ENCODE measurements around the gene UPK3A.
"Not testable (repeated sequence)": the region's sequence is repeated elsewhere in the genome, so short reads cannot be mapped to it uniquely, and the experiment has no call there.

Gene UPK3A

DNA sequence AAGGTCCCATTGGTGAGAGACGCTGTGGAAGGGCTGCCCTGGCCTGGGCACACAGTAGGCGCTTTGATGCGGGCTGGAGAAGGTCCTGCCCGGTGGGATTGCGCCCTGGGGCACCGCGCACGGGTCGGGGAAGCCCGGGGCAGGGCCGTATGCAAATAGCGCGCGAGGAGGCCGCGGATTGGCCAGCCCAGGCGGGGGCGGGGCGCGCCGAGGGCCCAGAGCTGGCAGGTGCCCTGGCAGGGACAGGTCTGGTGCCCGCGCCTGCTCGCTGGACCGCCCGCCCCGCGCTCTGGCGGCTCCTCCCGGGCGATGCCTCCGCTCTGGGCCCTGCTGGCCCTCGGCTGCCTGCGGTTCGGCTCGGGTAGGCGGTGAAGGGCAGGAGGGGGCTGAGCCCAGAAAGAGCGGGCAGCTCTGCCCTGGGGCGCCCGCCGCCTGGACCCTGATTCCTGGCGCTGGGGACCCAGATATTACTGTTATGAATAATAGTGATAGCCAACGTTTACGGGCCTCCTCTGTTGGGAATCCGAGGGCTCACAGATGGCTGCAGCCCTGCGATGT, at the start of gene UPK3A:
UPK3A (plus strand) TSS at position 245 of the 558 bp plus-strand sequence; CDS start at position 310, 65 bp downstream.
- no peak for DNase-seq

- no peak for DNase-seq
Measured at GRCh38 chr22:45235101-45235777, 49.5 kb upstream of the UPK3A start.

- DNase-seq = no peak
Measured at GRCh38 chr22:45235851-45236342, 48.9 kb upstream of the UPK3A start.

DNA sequence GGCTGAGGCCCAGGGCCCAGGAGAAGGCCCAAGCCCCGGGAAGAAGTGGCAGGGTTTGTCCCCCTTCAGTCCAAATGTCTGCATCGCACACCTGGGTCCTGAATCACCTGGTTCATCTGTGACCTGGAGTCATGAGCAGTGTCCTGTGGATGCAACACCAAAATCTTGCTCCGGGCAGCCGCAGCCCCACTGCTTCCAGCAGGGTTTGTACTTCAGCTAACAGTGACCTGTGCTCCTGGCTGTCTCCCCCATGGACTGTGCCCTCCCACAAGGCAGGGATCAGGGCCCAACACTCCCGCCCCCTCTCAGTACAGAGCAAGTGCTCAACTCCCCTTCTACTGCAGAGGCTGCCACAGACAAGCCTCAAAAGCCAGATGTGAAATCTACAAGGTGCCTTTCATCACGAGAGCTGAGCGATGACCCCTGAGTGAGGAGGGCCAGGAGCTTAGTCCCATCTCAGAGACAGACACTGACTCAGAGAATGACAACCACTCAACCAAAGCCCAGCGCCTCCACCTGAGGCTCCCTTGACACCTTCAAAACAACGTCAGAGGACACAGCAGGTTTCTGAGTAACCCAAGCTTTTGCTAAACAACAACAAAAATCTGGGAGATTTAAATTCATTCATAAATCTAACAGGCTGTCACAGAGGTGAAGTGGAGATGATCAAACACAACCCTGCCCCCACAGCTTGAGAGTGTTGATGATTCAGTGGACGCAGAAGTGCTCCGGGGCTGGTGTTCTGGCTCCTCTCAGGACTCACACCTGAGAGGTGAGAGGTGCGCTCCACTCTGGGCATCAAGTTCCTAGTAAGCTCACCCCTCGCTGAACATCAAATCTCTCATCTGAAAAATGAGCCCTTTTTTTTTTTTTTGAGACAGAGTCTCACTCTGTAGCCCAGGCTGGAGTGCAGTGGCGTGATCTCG, 47.4 kb upstream of the UPK3A start:
- no peak for DNase-seq

DNA sequence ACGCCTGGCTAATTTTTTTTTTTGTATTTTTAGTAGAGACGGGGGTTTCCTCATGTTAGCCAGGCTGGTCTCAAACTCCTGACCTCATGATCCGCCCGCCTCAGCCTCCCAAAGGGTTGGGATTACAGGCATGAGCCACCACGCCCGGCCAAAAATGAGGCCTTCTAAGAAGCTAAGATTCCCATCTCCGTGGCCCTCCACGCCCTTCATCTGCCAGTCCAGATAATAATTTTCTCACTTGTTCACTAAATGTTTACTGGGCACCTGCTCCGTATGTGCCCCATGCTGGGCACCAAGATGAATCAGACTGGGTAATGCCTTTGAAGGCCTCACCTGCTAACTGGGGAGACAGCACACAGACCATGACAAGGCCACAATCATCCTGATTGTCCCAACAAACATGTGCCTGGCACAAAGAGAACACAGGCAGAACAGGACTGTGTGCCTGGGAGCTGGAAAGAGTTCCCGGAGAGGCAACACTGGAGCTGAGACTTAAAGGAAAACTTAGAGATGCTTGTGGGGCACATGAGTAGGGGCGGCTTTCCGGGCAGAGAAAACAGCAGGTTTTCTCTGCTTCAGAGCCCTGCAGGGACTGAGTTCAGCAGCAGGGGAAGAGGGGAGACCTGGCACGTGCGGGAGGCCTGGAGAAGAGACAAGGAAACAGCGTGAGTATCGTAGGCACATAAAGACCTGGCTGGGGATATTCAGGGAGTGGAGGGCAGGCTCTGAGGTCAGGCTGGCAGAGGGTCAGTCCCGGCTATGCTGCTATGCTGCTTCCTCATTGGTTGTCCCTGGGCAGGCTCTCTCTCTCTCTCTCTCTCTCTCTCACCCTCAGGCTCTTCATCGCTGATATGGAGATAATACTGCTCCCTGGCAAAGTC, 46.4 kb upstream of the UPK3A start:
- no peak for DNase-seq

GRCh38 chr22:45238957-45239680, 45.6 kb upstream of the UPK3A start:
- no peak for DNase-seq

GRCh38 chr22:45239681-45240051, 45.1 kb upstream of the UPK3A start:
- DNase-seq = no peak

- no peak for DNase-seq
Measured at GRCh38 chr22:45240104-45240809, 44.5 kb upstream of the UPK3A start.

GRCh38 chr22:45240810-45241631, 43.7 kb upstream of the UPK3A start, which contains the start of gene KIAA0930:
TSS of gene KIAA0930 (minus strand) at chr22:45240894. CDS start at chr22:45240703, 191 bp downstream.
- no peak for DNase-seq

DNA sequence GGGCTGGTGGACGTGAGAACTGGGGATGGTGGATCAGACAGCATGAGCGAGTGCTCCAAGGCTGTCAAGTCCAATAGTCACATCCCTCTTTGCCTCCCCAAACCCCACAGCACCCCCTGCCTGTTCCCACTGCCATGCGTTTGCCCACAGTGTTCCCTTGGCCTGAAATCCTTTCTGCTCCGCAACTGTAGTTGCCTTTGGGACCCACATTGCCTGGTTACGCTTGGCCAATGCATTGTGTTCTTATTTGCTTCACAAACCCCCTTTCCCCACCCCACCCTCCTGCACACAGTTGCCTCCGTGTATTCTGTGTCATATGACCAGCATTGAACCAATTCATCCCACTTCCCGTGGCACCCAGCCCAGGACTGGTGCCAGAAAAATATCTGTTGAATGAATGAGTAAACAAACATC, 42.0 kb upstream of the UPK3A start:
- no peak for DNase-seq

- DNase-seq = no peak
Measured at GRCh38 chr22:45244916-45245315, 39.8 kb upstream of the UPK3A start.

DNA sequence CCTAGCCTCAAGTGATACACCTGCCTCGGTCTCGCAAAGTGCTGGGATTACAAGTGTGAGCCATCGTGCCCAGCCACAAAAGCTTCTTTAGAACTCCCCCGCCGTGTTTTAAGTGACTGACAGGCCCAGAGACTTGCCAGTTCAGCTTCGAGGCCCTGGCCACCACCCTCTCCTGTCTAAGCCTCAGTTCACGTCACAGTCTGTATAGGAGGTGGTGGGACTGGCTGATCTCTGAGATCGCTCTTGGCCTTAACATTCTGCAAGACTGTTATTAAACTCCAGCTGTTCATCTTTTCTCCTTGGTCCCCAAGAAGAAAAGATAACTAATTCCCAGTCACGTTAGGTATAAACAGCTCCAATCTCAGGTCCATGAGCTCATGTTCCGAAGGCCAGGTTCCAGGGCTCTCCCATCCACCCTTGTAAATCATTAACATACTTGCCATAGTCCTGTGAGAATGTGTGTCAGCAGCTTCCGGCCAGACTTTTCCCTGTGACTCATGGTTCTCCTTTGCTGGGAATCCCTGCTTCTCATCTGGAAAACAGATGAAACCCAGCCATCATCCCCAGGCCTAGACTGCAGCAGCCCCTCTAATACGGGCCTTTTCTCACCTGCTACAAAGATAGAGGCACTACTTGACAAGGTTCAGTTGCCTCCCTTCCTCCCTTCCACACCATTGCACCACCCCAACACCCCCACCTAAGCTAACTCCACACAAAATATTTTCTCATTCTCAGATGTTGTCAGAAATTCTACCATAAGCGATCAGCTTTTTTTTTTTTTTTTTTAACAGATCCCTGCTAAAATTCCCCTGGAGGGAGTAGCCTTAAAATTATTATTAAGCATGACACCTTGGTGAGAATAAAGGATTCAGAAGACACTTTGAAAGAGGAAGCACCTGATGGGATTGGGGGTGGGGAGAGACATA, 38.4 kb upstream of the UPK3A start:
- no peak for DNase-seq

DNA sequence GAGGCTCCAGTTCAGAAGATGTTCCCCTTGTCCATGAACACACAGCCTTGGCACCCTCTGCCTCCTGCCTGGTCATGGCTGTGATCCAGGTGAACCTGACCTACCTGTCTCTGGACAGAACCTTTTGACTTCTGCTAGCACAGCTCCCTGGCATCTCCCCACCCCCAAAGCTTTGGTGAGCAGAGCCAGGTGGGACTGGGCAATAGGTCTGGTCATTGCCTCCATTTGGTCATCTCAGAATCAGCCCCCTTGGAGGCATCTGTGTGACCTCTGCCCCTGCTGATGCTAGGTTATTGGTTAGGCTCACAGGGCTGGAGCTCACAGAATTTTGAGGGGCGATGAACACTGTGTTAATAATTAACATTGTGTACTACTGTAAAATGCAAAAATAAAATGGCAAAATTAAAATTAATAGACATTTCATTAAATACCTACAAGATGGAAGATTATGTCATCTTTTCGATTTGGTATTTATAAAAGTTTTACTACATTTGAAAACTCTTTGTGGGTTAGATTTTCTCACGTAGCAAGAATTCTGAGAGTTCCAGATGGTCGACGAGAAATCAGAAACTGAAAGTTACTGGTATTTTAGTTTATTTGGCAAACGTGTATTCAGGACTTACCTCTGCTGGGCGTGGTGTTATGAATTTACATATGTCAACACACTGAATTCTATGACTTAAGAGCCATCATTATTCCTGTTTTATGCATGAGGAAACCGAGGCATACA, 35.8 kb upstream of the UPK3A start:
- DNase-seq = no peak

- no peak for DNase-seq
Measured at GRCh38 chr22:45251825-45252224, 32.9 kb upstream of the UPK3A start.

GRCh38 chr22:45253039-45253641, 31.6 kb upstream of the UPK3A start:
- DNase-seq = no peak

DNA sequence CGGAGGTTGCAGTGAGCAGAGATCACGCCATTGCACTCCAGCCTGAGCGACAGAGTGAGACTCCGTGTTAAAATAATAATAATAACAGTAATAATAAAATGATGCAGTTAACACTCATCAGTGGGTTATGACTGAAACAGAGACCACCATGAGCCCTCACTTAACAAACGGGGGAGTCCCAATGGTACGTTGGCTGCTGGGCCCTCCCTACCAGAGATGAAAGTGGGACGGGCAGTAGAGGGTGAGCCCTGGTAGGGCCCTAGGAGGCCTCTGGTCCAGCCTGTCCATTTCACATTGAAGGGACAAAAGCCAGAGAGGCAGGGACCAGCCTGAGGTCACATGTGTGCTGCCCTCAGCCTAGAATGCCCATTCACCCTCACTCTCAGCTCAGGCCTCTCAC, 30.4 kb upstream of the UPK3A start:
- no peak for DNase-seq

DNA sequence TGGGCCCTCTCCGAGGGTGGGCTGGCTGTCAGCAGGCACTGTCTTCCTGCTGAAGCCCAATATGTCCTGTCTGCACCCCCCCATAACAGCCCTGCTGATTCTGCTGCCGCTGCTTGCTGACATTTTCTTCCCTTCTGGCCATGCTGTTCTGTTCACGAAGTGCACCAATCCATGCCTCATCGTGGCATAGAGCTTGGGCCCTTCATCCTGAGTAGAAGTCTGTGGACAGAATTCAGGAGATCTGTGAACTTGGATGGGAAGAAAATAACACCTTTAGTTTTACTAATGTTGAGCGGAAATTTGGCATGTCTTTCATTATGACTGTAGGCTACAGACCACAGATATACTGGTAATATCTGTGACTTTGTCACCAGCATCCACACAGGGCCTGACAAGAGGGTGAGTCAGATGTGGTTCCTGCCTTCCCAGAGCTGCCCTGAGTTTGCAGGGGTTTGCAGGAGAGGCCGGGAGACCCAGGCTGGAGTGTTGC, 29.9 kb upstream of the UPK3A start:
- no peak for DNase-seq

DNA sequence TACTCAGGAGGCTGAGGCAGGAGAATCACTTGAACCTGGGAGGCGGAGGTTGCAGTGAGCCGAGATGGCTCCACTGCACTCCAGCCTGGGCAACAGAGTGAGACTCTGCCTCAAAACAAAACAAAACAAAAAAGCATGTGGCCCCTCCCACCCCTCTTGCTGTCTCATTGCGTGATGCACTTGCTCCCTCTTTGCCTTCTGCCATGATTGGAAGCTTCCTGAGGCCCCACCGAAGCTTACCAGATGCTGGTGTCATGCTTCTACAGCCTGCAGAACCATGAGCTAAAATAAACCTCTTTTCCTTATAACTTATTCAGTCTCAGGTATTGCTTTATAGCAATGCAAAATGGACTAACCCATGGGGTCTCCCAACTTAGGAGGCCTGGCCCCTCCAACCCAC, 26.8 kb upstream of the UPK3A start:
- DNase-seq = not testable (repeated sequence)

Data from NCI-H524 treated with DMSO at 0.1 percent for 48 hours (cell line).